MCF 10A (cell line): ENCODE measurements around the gene SLC2A10. TPM values are rescaled to one million over a fixed set of nuclear protein-coding genes. Genes with fewer than 3 reads are reported as not detected.

Experiments
- BruUV-seq: library from RNA; stranded (reverse); fragments of 400-500 nt; replicated peaks from 2 replicates; lab custom pipeline; 2021; lab: Mats Ljungman, UMichigan
- CTCF ChIA-PET: fragments of 300-600 bp; sonication (Branson Sonifier 250); formaldehyde crosslinking; extraction: SDS; loops from one replicate; lab custom pipeline; 2021; ENCODE audit warnings: antibody characterized with exemption, inconsistent platforms; lab: Yijun Ruan, JAX
- POLR2A ChIA-PET: fragments of 300-600, 350-650 bp; sonication (Branson Sonifier 250); formaldehyde crosslinking; extraction: SDS; loops from one replicate; lab custom pipeline; 2020; ENCODE audit warnings: antibody characterized with exemption, inconsistent platforms; lab: Yijun Ruan, JAX
- DNase-seq: peaks from one replicate; pipeline ENCODE4 v3.0.0-alpha.2; 2018; ENCODE audit not compliant: unreplicated experiment
- H3K27ac Mint-ChIP-seq: one replicate; pipeline ENCODE4 v1.8.0; 2022; ENCODE audit warnings: mild to moderate bottlenecking, low read depth, mixed read lengths; ENCODE audit not compliant: unreplicated experiment
- H3K27me3 Mint-ChIP-seq: one replicate; pipeline ENCODE4 v1.8.0; 2022; ENCODE audit warnings: mixed read lengths; ENCODE audit not compliant: insufficient read depth, unreplicated experiment
- H3K36me3 Mint-ChIP-seq: one replicate; pipeline ENCODE4 v1.8.0; 2022; ENCODE audit warnings: mild to moderate bottlenecking, moderate library complexity, mixed read lengths; ENCODE audit not compliant: insufficient read depth, unreplicated experiment
- H3K4me1 Mint-ChIP-seq: one replicate; pipeline ENCODE4 v1.8.0; 2022; ENCODE audit warnings: mixed read lengths; ENCODE audit not compliant: insufficient read depth, unreplicated experiment
- H3K4me3 Mint-ChIP-seq: one replicate; pipeline ENCODE4 v1.8.0; 2022; ENCODE audit warnings: mild to moderate bottlenecking, moderate library complexity, mixed read lengths; ENCODE audit not compliant: unreplicated experiment
- H3K9me3 Mint-ChIP-seq: one replicate; pipeline ENCODE4 v1.8.0; 2022; ENCODE audit warnings: mixed read lengths; ENCODE audit not compliant: unreplicated experiment
- CTCF ChIP-seq: fragments of 200-600 bp; IDR thresholded peaks from one replicate; pipeline ENCODE4 v1.8.0; 2022; ENCODE audit warnings: antibody characterized with exemption, mild to moderate bottlenecking; ENCODE audit not compliant: unreplicated experiment
- intact Hi-C: fragments of 100-400 bp; cut with micrococcal nuclease; formaldehyde crosslinking; loops from 2 replicates; pipeline ENCODE4 v1.14.1; 2022
- total RNA-seq: library from RNA; stranded (reverse); gene quantifications from 2 replicates; pipeline ENCODE4 v1.2.3, GENCODE V29; 2022

The SLC2A10 gene
- total RNA-seq, 1 experiment from 2014 or later, result not detected

- CTCF ChIA-PET, result no interaction called here
- Mint-ChIP-seq H3K4me1 (no peaks in the 10 kb centered on the region), H3K27ac (no peak overlapping the region), H3K4me3 (no peak overlapping the region), H3K9me3 (peaks cover 5% of the 10 kb centered on the region), H3K27me3 (peaks cover 5% of the 10 kb centered on the region), H3K36me3 (no peaks in the 10 kb centered on the region)
- BruUV-seq, result no TSS peak
- POLR2A ChIA-PET, result no interaction called here
- no peak for DNase-seq
- no peak for TF ChIP-seq CTCF
- intact Hi-C loops, result no loop called here
Observed at GRCh38 chr20:46665602-46666001, 43.8 kb upstream of the SLC2A10 start.

DNA sequence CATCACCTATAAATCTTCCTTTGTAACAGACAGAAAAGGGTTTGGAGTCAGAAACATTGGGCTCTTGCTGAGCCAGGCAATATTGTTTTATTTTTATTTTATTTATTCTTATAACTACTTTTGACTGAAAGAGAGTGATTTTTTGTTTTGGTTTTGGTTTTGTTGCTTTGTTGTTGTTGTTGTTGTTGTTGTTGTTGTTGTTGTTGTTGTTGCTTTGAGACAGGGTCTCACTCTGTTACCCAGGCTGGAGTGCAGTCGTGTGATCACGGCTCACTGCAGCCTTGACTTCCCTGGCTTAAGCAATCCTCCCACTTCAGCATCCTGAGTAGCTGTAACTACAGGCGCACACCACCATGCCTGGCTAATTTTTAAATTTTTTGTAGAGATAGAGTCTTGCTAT is 43.1 kb upstream of the SLC2A10 start:
- H3K9me3 Mint-ChIP-seq, result no peaks in the 10 kb centered on the region
- H3K27ac Mint-ChIP-seq, result no peak overlapping the region
- BruUV-seq, result no TSS peak
- ChIA-PET CTCF (no interaction called here), POLR2A (no interaction called here)
- H3K27me3 Mint-ChIP-seq, result no peaks in the 10 kb centered on the region
- intact Hi-C loops, result no loop called here
- no peak for DNase-seq
- no peaks in the 10 kb centered on the region for H3K4me1 Mint-ChIP-seq
- no peaks in the 10 kb centered on the region for H3K36me3 Mint-ChIP-seq
- no peak overlapping the region for H3K4me3 Mint-ChIP-seq
- no peak for TF ChIP-seq CTCF

GRCh38 chr20:46666818-46667515 is 42.5 kb upstream of the SLC2A10 start:
- TF ChIP-seq CTCF, result no peak
- peak; percentile 70 for DNase-seq
- Mint-ChIP-seq H3K27me3 (no peaks in the 10 kb centered on the region), H3K4me3 (no peak overlapping the region), H3K36me3 (no peaks in the 10 kb centered on the region), H3K4me1 (no peaks in the 10 kb centered on the region), H3K27ac (no peak overlapping the region), H3K9me3 (no peaks in the 10 kb centered on the region)
- no TSS peak for BruUV-seq
- POLR2A ChIA-PET, result no interaction called here
- intact Hi-C loops, result no loop called here
- CTCF ChIA-PET, result interaction anchor here (1.0 to 1.2 kb wide), 2 partner anchors 80 to 148 kb away, joined by 3 read pairs; no protein-coding TSS in a partner anchor

GRCh38 chr20:46670228-46670584 is 39.2 kb upstream of the SLC2A10 start:
- Mint-ChIP-seq H3K27ac (no peak overlapping the region), H3K4me3 (no peak overlapping the region), H3K27me3 (no peaks in the 10 kb centered on the region), H3K4me1 (no peaks in the 10 kb centered on the region), H3K9me3 (no peaks in the 10 kb centered on the region), H3K36me3 (no peaks in the 10 kb centered on the region)
- no peak for DNase-seq
- POLR2A ChIA-PET, result no interaction called here
- no peak for TF ChIP-seq CTCF
- BruUV-seq, result no TSS peak
- CTCF ChIA-PET, result interaction anchor here (0.7 to 3.1 kb wide), 3 partner anchors 10 to 377 kb away, joined by 3 to 23 read pairs (median 4); no protein-coding TSS in a partner anchor
- intact Hi-C loops, result no loop called here
